Thoracic aorta (tissue), 2 donors: ENCODE data around the gene UQCRC1. TPM values are rescaled to one million over a fixed set of nuclear protein-coding genes. Genes with fewer than 3 reads are reported as not detected.

ENCODE experiments used
- ATAC-seq: fragments of 150-250 bp; one replicate; pipeline ENCODE4 v1.8.0; 2017; ENCODE audit warnings: low read depth; ENCODE audit not compliant: insufficient number of reproducible peaks, low FRiP score
- DNase-seq: peaks from one replicate; pipeline ENCODE4 v3.0.0-alpha.2; 2020; ENCODE audit warnings: low spot score
- H3K27ac ChIP-seq, 2 donors: fragments of 200-600 bp; sonication (generic); 1 replicate in 1 of 2; 2 replicates in 1 of 2; pipeline ENCODE4 v1.5.1; 2016; ENCODE audit warnings: mild to moderate bottlenecking in 2 of 2, moderate library complexity in 2 of 2
- H3K27me3 ChIP-seq: fragments of 200-600 bp; sonication (generic); replicated peaks from 2 replicates; pipeline ENCODE4 v1.6.0; 2016; ENCODE audit warnings: mild to moderate bottlenecking; ENCODE audit not compliant: insufficient read depth
- H3K36me3 ChIP-seq: fragments of 200-600 bp; sonication (generic); one replicate; pipeline ENCODE4 v1.5.1; 2016
- H3K4me1 ChIP-seq, 2 donors: fragments of 200-600 bp; sonication (generic); 1 replicate in 1 of 2; 2 replicates in 1 of 2; pipeline versions ENCODE4 v1.5.1 to v1.6.0; 2016; ENCODE audit warnings: low read depth in 2 of 2, mild to moderate bottlenecking in 1 of 2; ENCODE audit not compliant: control insufficient read depth in 1 of 2
- H3K4me3 ChIP-seq: fragments of 200-600 bp; sonication (generic); 2 replicates; pipeline ENCODE4 v1.5.1; 2016; ENCODE audit warnings: mild to moderate bottlenecking
- H3K9me3 ChIP-seq: fragments of 200-600 bp; sonication (generic); 2 replicates; pipeline ENCODE4 v1.5.1; 2016
- CTCF ChIP-seq: fragments of 200-600 bp; sonication (generic); IDR thresholded peaks from one replicate; pipeline ENCODE4 v1.5.1; 2019; ENCODE audit warnings: antibody characterized with exemption
- total RNA-seq, 2 donors: library from RNA; depleted of rRNA; stranded (reverse); fragments of >200 nt; gene quantifications; one replicate each; pipeline versions ENCODE4 v1.1.0 to v1.2.3, GENCODE V29; 2016

The UQCRC1 gene
- total RNA-seq, 2 donors from 2014 or later = 226 to 234 TPM

- H3K4me3 ChIP-seq = peak overlapping the region; percentile 93
- H3K4me1 ChIP-seq = peaks cover 15 to 34% of the 10 kb centered on the region in 2 donors
- no peaks in the 10 kb centered on the region for H3K27me3 ChIP-seq
- DNase-seq (no peak), ATAC-seq (no peak)
- H3K27ac ChIP-seq = peak overlapping the region; percentile 72 to 85
- no peak for TF ChIP-seq CTCF
- no peaks in the 10 kb centered on the region for H3K9me3 ChIP-seq
- peaks cover 20% of the 10 kb centered on the region for H3K36me3 ChIP-seq
Measured at GRCh38 chr3:48636149-48636655, 26.8 kb upstream of the UQCRC1 start.

DNA sequence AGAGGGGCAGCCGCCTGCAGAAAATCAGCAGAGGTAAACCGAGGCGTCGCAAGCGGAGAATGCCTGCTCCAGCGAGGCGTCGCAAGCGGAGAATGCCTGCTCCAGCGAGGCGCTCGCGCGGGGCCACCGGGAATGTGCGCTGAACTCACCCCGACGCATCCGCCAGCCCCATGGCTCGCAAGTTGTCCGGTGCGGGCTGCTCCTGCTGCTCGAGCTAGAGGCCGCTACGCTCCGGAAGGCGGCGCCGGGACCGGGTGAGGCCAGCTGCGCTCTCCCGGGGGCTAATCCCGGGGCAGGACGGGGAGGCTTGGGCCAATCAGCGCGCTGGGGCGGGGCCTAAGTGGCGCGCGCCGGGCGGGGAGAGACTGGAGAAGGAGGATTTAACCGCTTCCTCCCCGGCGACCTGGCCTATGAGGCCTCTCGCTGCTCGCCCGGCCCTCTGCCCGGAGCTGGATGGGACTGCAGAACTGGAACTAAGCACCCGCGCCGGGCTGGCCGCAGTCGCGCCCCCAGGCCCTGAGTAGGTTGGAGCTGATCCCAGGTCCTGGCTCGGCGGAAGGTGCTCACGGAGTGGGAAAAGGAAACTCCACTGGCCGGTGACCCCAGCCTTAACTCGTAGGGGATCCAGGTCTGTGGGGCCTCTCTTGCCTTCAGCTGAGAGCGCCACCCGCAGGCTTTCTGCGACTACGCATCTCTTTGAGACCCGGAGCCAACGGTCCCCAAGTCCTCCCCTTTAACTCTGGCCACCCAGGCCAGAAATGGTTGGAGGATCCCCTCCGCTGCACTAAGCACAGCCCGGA lies 26.0 kb upstream of the UQCRC1 start, which contains the start of gene SLC26A6:
Gene SLC26A6 (minus strand): TSS at position 240 of the 800 bp plus-strand sequence. CDS start 68 bp downstream, at position 172.
- no peaks in the 10 kb centered on the region for H3K9me3 ChIP-seq
- H3K27ac ChIP-seq = peak within 1 kb of the TSS; percentile 84 to 85
- DNase-seq (peak; percentile 89), ATAC-seq (peak; percentile 90)
- peak within 1 kb of the TSS; percentile 93 for H3K4me3 ChIP-seq
- peak; percentile 29 for TF ChIP-seq CTCF
- H3K27me3 ChIP-seq = no peaks in the 10 kb centered on the region
- H3K36me3 ChIP-seq = peaks cover 27% of the 10 kb centered on the region
- H3K4me1 ChIP-seq = peaks cover 15 to 34% of the 10 kb centered on the region in 2 donors

DNA sequence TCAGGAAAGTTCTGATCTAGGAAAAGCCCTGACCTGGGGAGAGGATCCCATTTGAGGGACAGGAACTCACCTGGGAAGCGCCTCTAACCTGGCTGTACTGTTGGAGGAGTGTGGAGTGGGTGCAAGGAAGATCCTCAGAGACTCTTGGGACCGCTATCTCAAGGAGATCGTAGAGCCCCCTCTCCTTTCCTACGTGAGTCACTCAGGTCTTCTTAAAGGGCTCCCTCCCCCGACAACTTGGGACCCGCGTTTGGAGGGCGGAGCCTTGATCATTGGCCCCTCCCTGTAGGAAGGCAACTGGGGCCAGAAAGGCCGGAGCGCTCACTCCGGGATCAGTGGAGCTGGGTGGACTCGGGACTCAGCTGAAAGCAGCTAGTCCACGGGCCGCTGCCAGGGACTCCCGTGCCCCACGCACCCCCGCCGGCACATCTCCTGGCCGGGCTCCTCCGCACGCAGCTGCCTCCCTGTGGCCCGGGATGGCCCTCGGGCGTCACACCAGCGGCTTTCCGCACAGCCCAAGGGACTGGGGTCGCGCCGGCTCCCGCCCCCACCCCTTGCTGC lies 25.3 kb upstream of the UQCRC1 start:
- Histone ChIP-seq H3K4me3 (peak overlapping the region; percentile 93), H3K36me3 (peaks cover 34% of the 10 kb centered on the region), H3K27ac (peak overlapping the region; percentile 84 to 85), H3K9me3 (no peaks in the 10 kb centered on the region), H3K27me3 (no peaks in the 10 kb centered on the region), H3K4me1 (peaks cover 15 to 34% of the 10 kb centered on the region in 2 donors)
- no peak for TF ChIP-seq CTCF
- ATAC-seq (no peak), DNase-seq (peak; percentile 36)

GRCh38 chr3:48633743-48634142 lies 24.3 kb upstream of the UQCRC1 start:
- Histone ChIP-seq H3K36me3 (peaks cover 39% of the 10 kb centered on the region), H3K27ac (peak overlapping the region in 1 of 2 donors; percentile 85), H3K4me1 (peaks cover 15 to 34% of the 10 kb centered on the region in 2 donors), H3K4me3 (peak overlapping the region; percentile 93), H3K9me3 (no peaks in the 10 kb centered on the region), H3K27me3 (no peaks in the 10 kb centered on the region)
- no peak for DNase-seq
- no peak for ATAC-seq
- no peak for TF ChIP-seq CTCF

DNA sequence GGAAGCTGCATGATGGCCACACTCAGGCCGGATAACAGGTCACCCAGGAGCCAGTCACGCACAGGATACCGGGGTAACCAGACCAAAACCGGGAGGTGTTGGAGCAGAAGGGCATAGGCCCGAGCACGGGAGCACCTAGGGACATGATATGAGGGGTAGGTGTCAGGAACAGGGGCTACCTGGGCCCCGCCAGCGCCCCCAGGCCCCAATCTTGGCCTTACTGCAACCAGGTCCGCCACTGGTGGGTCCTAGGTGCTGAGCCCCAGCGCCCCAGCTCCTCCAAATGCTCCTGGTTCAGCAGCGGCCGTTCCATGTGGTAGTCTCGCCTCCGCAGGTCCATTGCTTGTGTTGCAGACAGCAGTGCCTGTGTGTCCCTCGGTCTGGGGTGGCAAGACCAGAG lies 23.8 kb upstream of the UQCRC1 start:
- H3K4me1 ChIP-seq = peaks cover 15 to 34% of the 10 kb centered on the region in 2 donors
- H3K4me3 ChIP-seq = no peak overlapping the region
- no peak for TF ChIP-seq CTCF
- peaks cover 40% of the 10 kb centered on the region for H3K36me3 ChIP-seq
- no peaks in the 10 kb centered on the region for H3K9me3 ChIP-seq
- H3K27me3 ChIP-seq = no peaks in the 10 kb centered on the region
- no peak for DNase-seq
- H3K27ac ChIP-seq = no peak overlapping the region
- no peak for ATAC-seq
